A549 (cell line): ENCODE data around the gene TCN2. TPM values are rescaled to one million over a fixed set of nuclear protein-coding genes. Genes with fewer than 3 reads are reported as not detected.

ENCODE experiments used
- ATAC-seq, 2 experiments: fragments of 200-7000 bp in 1 of 2; fragments of >200 bp in 1 of 2; cut with Nextera tagmentation in 1 of 2; cut with Tn5 transposase in 1 of 2; 3 replicates each; pipeline versions ENCODE4 v1.8.0 to v1.9.1; 2018 to 2020; ENCODE audit warnings: mild to moderate bottlenecking in 1 of 2, moderate library complexity in 1 of 2
- CTCF ChIA-PET: fragments of 300-600 bp; sonication (Branson Sonifier 250); formaldehyde crosslinking; extraction: SDS; loops from one replicate; lab custom pipeline; 2021; ENCODE audit warnings: antibody characterized with exemption, inconsistent platforms; lab: Yijun Ruan, JAX
- POLR2A ChIA-PET: fragments of 350-600 bp; formaldehyde crosslinking; extraction: SDS; loops from one replicate; lab custom pipeline; 2021; ENCODE audit warnings: antibody characterized with exemption, inconsistent platforms; lab: Yijun Ruan, JAX
- DNase-seq, 2 experiments: peaks; one replicate each; pipeline versions ENCODE4 v3.0.0 to v3.0.0-alpha.2; 2011 to 2016; ENCODE audit warnings: low read depth in 1 of 2, low spot score in 1 of 2
- FAIRE-seq: peaks from 2 replicates; lab custom pipeline; 2011; peaks lifted over from hg19 to GRCh38; lab: Jason Lieb, UNC
- H3K27ac ChIP-seq, 2 experiments: fragments of >200 bp; sonication (Bioruptor Twin); formaldehyde crosslinking; 3 replicates each; pipeline ENCODE4 v1.5.1; 2016 to 2017
- H3K4me1 ChIP-seq: fragments of >200 bp; sonication (Bioruptor Twin); formaldehyde crosslinking; 3 replicates; pipeline ENCODE4 v1.6.1; 2016
- H3K4me2 ChIP-seq: fragments of >200 bp; sonication (Bioruptor Twin); formaldehyde crosslinking; 3 replicates; pipeline ENCODE4 v1.6.1; 2016
- H3K4me3 ChIP-seq: fragments of >200 bp; sonication (Bioruptor Twin); formaldehyde crosslinking; 3 replicates; pipeline ENCODE4 v1.5.1; 2016
- H3K9me3 ChIP-seq: fragments of >200 bp; sonication (Bioruptor Twin); formaldehyde crosslinking; 3 replicates; pipeline ENCODE4 v1.6.1; 2016
- BHLHE40 ChIP-seq: IDR thresholded peaks from 2 replicates; pipeline ENCODE4 v1.6.1; 2012; ENCODE audit warnings: low read depth, low read length, inconsistent platforms
- CHD4 ChIP-seq: fragments of 200-600 bp; sonication (generic); IDR thresholded peaks from 2 replicates; pipeline ENCODE4 v1.6.1; 2016; ENCODE audit warnings: antibody characterized with exemption, mild to moderate bottlenecking, borderline replicate concordance
- EHF ChIP-seq: fragments of 250-450 bp; sonication (Bioruptor Pico); IDR thresholded peaks from 2 replicates; pipeline ENCODE4 v1.5.0; 2020; ENCODE audit warnings: mild to moderate bottlenecking
- GATA3 ChIP-seq: IDR thresholded peaks from 2 replicates; pipeline ENCODE4 v1.6.1; 2012; ENCODE audit warnings: borderline replicate concordance
- HEYL ChIP-seq: fragments of 250-450 bp; sonication (Bioruptor Pico); IDR thresholded peaks from 2 replicates; pipeline ENCODE4 v1.8.0; 2021; ENCODE audit warnings: mild to moderate bottlenecking, moderate library complexity
- HOXB5 ChIP-seq: fragments of 250-450 bp; sonication (Bioruptor Pico); IDR thresholded peaks from 2 replicates; pipeline ENCODE4 v1.5.0; 2020; ENCODE audit warnings: mild to moderate bottlenecking, moderate library complexity
- KDM1A ChIP-seq: fragments of 200-600 bp; sonication (generic); IDR thresholded peaks from 2 replicates; pipeline ENCODE4 v1.6.1; 2016; ENCODE audit warnings: low read depth, mild to moderate bottlenecking
- MAFK ChIP-seq: fragments of 450-650 bp; IDR thresholded peaks from 2 replicates; pipeline ENCODE4 v1.6.1; 2014; ENCODE audit not compliant: partially characterized antibody
- MAZ ChIP-seq: fragments of 150-350 bp; IDR thresholded peaks from 2 replicates; pipeline ENCODE4 v1.6.1; 2014; ENCODE audit warnings: antibody characterized with exemption, low read depth, low read length, borderline replicate concordance
- PHF8 ChIP-seq: fragments of 200-600 bp; sonication (generic); IDR thresholded peaks from 2 replicates; pipeline ENCODE4 v1.6.1; 2016; ENCODE audit warnings: low read depth, mild to moderate bottlenecking, antibody characterized with exemption, moderate library complexity, borderline replicate concordance
- RAD21 ChIP-seq, 2 experiments: fragments of >200 bp in 1 of 2; sonication (Bioruptor Twin) in 1 of 2; formaldehyde crosslinking in 1 of 2; IDR thresholded peaks in 1 of 2; conservative IDR thresholded peaks in 1 of 2; 2 replicates in 1 of 2; 3 replicates in 1 of 2; pipeline ENCODE4 v1.6.1; 2012 to 2018; ENCODE audit warnings: inconsistent platforms in 1 of 2
- RARB ChIP-seq: fragments of 250-450 bp; sonication (Bioruptor Pico); IDR thresholded peaks from 2 replicates; pipeline ENCODE4 v1.8.0; 2021; ENCODE audit warnings: mild to moderate bottlenecking, moderate library complexity
- RCOR1 ChIP-seq: fragments of 150-350 bp; IDR thresholded peaks from 2 replicates; pipeline ENCODE4 v1.6.1; 2014; ENCODE audit warnings: antibody characterized with exemption, low read length, low read depth
- RNF2 ChIP-seq: fragments of 200-600 bp; sonication (generic); IDR thresholded peaks from 2 replicates; pipeline ENCODE4 v1.6.1; 2016; ENCODE audit warnings: low read depth, mild to moderate bottlenecking, antibody characterized with exemption, moderate library complexity, borderline replicate concordance
- SREBF2 ChIP-seq: fragments of 450-650 bp; IDR thresholded peaks from 2 replicates; pipeline ENCODE4 v1.6.1; 2014; ENCODE audit warnings: mild to moderate bottlenecking, moderate library complexity
- TFCP2L1 ChIP-seq: fragments of 250-450 bp; sonication (Bioruptor Pico); IDR thresholded peaks from 2 replicates; pipeline ENCODE4 v1.5.0; 2021; ENCODE audit warnings: mild to moderate bottlenecking
- ZC3H11A ChIP-seq: fragments of 450-650 bp; IDR thresholded peaks from 2 replicates; pipeline ENCODE4 v1.6.1; 2014; ENCODE audit warnings: antibody characterized with exemption, mild to moderate bottlenecking
- ZFP36 ChIP-seq: fragments of 450-650 bp; IDR thresholded peaks from 2 replicates; pipeline ENCODE4 v1.6.1; 2014; ENCODE audit warnings: borderline replicate concordance; ENCODE audit not compliant: partially characterized antibody
- WGBS: methylation state at CpG from one replicate; pipeline ENCODE4 v1.1.6; 2017; ENCODE audit errors: missing lambda C conversion rate; 5-methylcytosine and 5-hydroxymethylcytosine counted together
- polyA minus RNA-seq: library from RNA; depleted of rRNA, polyadenylated mRNA; stranded (reverse); fragments of >200 nt; gene quantifications from 2 replicates; pipeline ENCODE4 v1.2.3, GENCODE V29; 2011; rRNA and poly(A)+ RNA removed
- polyA plus RNA-seq, 4 experiments: library from polyadenylated mRNA; depleted of rRNA in 3 of 4; stranded (reverse); fragments of >200 nt; fragmentation: RNase III in 1 of 4; extraction: RNeasy Plus Mini Kit Qiagen cat#74134 plus additional on column Dnase treatment in 1 of 4; gene quantifications; 2 replicates in 3 of 4; 3 replicates in 1 of 4; pipeline ENCODE4 v1.2.3, GENCODE V29; 2011 to 2017
- TF ChIP-seq, protein P1 (sequence below): IDR thresholded peaks from 2 replicates; pipeline ENCODE4 v1.6.1; 2012
- TF ChIP-seq, protein P2 (sequence below): fragments of 250-450 bp; sonication (Bioruptor Pico); IDR thresholded peaks from 2 replicates; pipeline ENCODE4 v1.5.0; 2020; ENCODE audit warnings: low read depth, mild to moderate bottlenecking, moderate library complexity
- TF ChIP-seq, protein P3 (sequence below): fragments of 450-650 bp; IDR thresholded peaks from 2 replicates; pipeline ENCODE4 v1.6.1; 2014; ENCODE audit warnings: antibody characterized with exemption
- TF ChIP-seq, protein P4 (sequence below): fragments of 250-450 bp; sonication (Bioruptor Pico); IDR thresholded peaks from 2 replicates; pipeline ENCODE4 v1.5.0; 2021; ENCODE audit warnings: mild to moderate bottlenecking, moderate library complexity, borderline replicate concordance
- TF ChIP-seq, protein P5 (sequence below): fragments of 200-600 bp; sonication (generic); IDR thresholded peaks from 2 replicates; pipeline ENCODE4 v1.6.1; 2016; ENCODE audit warnings: antibody characterized with exemption, mild to moderate bottlenecking, moderate library complexity
- TF ChIP-seq, protein P6 (sequence below): fragments of >200 bp; sonication (Bioruptor Twin); formaldehyde crosslinking; IDR thresholded peaks from 3 replicates; pipeline ENCODE4 v1.5.1; 2016

The TCN2 gene
- polyA plus RNA-seq (2011; rRNA removed) (4.3 and 5.6 TPM in 2 replicates), polyA plus RNA-seq (2017; fragmentation: RNase III; extraction: RNeasy Plus Mini Kit Qiagen cat#74134 plus additional on column Dnase treatment) (3.8 to 4.2 TPM (median 3.9 TPM) in 3 replicates), polyA minus RNA-seq (7.1 and 10.1 TPM in 2 replicates)
- 2.9 and 3.6 TPM in 2 replicates for polyA plus RNA-seq (2012; cell fraction: cytosol; rRNA removed)
- polyA plus RNA-seq (2012; cell fraction: nucleus; rRNA removed), result 5.3 and 5.7 TPM in 2 replicates

DNA sequence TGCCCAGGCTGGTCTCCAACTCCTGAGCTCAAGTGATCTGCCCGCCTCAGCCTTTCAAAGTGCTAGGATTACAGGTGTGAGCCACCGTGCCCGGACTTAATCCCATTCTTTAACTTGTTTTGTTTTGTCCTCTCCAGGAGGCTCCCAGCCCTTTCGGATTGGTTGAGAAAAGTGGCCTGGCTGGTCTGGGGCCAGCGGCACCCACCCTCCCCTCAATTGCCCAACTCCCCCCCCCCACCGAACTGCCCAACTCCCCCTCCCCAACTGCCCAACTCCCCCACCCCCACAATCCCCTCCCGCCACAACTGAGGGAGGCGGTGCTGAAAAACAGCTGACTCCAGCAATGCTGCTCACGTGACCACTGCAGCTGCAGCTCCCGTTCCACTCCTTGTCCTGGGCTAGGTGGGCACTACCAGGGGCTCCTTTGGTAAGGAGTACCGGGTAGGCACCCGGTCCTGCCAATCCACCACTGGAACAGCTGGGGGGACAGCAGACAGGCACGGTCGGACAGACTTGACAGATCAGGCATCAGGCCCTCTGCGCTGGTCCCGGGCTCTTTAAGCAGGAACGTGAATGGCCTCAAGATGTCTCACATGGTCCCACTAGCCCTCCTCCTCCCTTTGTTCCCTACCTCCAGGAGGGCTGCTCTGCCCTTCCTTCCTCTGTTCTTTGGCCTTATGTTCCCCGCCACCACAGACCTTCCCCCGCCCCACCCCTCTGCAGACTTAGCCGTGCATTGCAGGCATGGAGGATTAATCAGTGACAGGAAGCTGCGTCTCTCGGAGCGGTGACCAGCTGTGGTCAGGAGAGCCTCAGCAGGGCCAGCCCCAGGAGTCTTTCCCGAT lies at the start of gene TCN2:
Gene TCN2, plus strand, starts transcription at position 720 of the 845 bp plus-strand sequence. CDS start 158 bp downstream, outside the sequence.
- DNase-seq, result peak; percentile 58 to 69
- no peaks in the 10 kb centered on the region for H3K9me3 ChIP-seq
- WGBS, result 2% methylated on average over 18 of the region's 24 CpGs
- H3K4me1 ChIP-seq, result peaks cover 32% of the 10 kb centered on the region
- peak within 1 kb of the TSS; percentile 51 for H3K4me3 ChIP-seq
- ATAC-seq, result peak; percentile 83 to 84
- POLR2A ChIA-PET, result interaction anchor here (0.6 to 1.0 kb wide), 5 partner anchors 13 to 182 kb away, joined by 3 to 5 read pairs (median 3); partner anchors contain the start of gene DUSP18
- no peak for FAIRE-seq
- H3K27ac ChIP-seq, result peak within 1 kb of the TSS; percentile 78 to 90
- CTCF ChIA-PET, result interaction anchor here (0.7 to 4.0 kb wide), 16 partner anchors 9 to 543 kb away, joined by 3 to 27 read pairs (median 4); partner anchors contain the start of gene SLC35E4
- TF ChIP-seq HEYL (CRISPR knock-in tag), result no peak
- TF ChIP-seq MAFK, result peak; percentile 68
- no peak for TF ChIP-seq RARB (CRISPR knock-in tag)
- TF ChIP-seq, protein P1, sequence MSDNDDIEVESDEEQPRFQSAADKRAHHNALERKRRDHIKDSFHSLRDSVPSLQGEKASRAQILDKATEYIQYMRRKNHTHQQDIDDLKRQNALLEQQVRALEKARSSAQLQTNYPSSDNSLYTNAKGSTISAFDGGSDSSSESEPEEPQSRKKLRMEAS, result peak; percentile 52
- TF ChIP-seq, protein P2, sequence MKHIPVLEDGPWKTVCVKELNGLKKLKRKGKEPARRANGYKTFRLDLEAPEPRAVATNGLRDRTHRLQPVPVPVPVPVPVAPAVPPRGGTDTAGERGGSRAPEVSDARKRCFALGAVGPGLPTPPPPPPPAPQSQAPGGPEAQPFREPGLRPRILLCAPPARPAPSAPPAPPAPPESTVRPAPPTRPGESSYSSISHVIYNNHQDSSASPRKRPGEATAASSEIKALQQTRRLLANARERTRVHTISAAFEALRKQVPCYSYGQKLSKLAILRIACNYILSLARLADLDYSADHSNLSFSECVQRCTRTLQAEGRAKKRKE, result no peak
- TF ChIP-seq, protein P3, sequence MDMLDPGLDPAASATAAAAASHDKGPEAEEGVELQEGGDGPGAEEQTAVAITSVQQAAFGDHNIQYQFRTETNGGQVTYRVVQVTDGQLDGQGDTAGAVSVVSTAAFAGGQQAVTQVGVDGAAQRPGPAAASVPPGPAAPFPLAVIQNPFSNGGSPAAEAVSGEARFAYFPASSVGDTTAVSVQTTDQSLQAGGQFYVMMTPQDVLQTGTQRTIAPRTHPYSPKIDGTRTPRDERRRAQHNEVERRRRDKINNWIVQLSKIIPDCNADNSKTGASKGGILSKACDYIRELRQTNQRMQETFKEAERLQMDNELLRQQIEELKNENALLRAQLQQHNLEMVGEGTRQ, result peak; percentile 89
- no peak for TF ChIP-seq SREBF2
- TF ChIP-seq, protein P4, sequence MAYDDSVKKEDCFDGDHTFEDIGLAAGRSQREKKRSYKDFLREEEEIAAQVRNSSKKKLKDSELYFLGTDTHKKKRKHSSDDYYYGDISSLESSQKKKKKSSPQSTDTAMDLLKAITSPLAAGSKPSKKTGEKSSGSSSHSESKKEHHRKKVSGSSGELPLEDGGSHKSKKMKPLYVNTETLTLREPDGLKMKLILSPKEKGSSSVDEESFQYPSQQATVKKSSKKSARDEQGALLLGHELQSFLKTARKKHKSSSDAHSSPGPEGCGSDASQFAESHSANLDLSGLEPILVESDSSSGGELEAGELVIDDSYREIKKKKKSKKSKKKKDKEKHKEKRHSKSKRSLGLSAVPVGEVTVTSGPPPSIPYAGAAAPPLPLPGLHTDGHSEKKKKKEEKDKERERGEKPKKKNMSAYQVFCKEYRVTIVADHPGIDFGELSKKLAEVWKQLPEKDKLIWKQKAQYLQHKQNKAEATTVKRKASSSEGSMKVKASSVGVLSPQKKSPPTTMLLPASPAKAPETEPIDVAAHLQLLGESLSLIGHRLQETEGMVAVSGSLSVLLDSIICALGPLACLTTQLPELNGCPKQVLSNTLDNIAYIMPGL (CRISPR knock-in tag), result no peak
- TF ChIP-seq BHLHE40, result no peak
- TF ChIP-seq RNF2, result no peak
- no peak for TF ChIP-seq HOXB5 (CRISPR knock-in tag)
- TF ChIP-seq MAZ, result no peak
- TF ChIP-seq CHD4, result no peak
- peak within 1 kb of the TSS; percentile 89 for H3K4me2 ChIP-seq

DNA sequence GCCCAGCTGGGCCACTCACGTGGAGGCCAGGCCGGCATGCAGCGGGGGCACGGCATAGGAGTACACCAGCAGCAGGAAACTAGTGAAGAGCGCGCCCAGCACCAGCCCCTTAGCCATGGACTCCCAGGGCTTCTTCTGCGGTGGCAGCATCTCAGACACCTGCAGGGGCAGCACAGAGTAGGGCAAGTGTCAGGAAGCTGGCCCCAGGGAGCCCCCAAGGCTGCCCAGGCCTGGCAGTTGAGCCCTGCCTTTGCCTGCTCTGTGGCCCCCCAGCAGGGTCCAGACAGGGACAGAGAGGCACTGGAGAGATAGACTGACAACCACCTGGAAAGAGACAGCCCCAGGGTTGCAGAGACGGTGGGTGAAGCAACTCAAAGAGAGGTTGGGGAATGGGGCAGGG lies 49.7 kb upstream of the TCN2 start:
- H3K4me2 ChIP-seq, result no peak overlapping the region
- peaks cover 26% of the 10 kb centered on the region for H3K4me1 ChIP-seq
- H3K27ac ChIP-seq, result 0 out of 6 replicates have a peak overlapping the region, but pooled peaks of 1 of the 2 experiments have one; percentile 45
- no peak for DNase-seq
- POLR2A ChIA-PET, result interaction anchor here (0.6 kb wide), 1 partner anchor 365 kb away, joined by 6 read pairs; no protein-coding TSS in a partner anchor
- 35% methylated on average over 1 of the region's 8 CpGs for WGBS
- no peak overlapping the region for H3K4me3 ChIP-seq
- no peak for FAIRE-seq
- peak; percentile 42 to 55; a peak in 3 of 6 replicates for ATAC-seq
- TF ChIP-seq ZFP36 (no peak), EHF (CRISPR knock-in tag) (no peak), RAD21 (conservative IDR thresholded peaks at IDR 0.05 in 1 of 2, IDR thresholded peaks at IDR 0.05 in 1 of 2) (no peak), TFCP2L1 (CRISPR knock-in tag) (no peak), MAFK (no peak), GATA3 (no peak), KDM1A (no peak), RCOR1 (no peak), ZC3H11A (no peak), PHF8 (no peak)
- TF ChIP-seq, protein P5, sequence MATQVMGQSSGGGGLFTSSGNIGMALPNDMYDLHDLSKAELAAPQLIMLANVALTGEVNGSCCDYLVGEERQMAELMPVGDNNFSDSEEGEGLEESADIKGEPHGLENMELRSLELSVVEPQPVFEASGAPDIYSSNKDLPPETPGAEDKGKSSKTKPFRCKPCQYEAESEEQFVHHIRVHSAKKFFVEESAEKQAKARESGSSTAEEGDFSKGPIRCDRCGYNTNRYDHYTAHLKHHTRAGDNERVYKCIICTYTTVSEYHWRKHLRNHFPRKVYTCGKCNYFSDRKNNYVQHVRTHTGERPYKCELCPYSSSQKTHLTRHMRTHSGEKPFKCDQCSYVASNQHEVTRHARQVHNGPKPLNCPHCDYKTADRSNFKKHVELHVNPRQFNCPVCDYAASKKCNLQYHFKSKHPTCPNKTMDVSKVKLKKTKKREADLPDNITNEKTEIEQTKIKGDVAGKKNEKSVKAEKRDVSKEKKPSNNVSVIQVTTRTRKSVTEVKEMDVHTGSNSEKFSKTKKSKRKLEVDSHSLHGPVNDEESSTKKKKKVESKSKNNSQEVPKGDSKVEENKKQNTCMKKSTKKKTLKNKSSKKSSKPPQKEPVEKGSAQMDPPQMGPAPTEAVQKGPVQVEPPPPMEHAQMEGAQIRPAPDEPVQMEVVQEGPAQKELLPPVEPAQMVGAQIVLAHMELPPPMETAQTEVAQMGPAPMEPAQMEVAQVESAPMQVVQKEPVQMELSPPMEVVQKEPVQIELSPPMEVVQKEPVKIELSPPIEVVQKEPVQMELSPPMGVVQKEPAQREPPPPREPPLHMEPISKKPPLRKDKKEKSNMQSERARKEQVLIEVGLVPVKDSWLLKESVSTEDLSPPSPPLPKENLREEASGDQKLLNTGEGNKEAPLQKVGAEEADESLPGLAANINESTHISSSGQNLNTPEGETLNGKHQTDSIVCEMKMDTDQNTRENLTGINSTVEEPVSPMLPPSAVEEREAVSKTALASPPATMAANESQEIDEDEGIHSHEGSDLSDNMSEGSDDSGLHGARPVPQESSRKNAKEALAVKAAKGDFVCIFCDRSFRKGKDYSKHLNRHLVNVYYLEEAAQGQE, result no peak
- TF ChIP-seq, protein P6, sequence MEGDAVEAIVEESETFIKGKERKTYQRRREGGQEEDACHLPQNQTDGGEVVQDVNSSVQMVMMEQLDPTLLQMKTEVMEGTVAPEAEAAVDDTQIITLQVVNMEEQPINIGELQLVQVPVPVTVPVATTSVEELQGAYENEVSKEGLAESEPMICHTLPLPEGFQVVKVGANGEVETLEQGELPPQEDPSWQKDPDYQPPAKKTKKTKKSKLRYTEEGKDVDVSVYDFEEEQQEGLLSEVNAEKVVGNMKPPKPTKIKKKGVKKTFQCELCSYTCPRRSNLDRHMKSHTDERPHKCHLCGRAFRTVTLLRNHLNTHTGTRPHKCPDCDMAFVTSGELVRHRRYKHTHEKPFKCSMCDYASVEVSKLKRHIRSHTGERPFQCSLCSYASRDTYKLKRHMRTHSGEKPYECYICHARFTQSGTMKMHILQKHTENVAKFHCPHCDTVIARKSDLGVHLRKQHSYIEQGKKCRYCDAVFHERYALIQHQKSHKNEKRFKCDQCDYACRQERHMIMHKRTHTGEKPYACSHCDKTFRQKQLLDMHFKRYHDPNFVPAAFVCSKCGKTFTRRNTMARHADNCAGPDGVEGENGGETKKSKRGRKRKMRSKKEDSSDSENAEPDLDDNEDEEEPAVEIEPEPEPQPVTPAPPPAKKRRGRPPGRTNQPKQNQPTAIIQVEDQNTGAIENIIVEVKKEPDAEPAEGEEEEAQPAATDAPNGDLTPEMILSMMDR, result no peak
- TF ChIP-seq, all 56 proteins: peak for 0
- CTCF ChIA-PET, result interaction anchor here (0.6 to 0.9 kb wide), 4 partner anchors 11 to 269 kb away, joined by 3 to 6 read pairs (median 3); partner anchors contain the start of gene SEC14L6
- no peaks in the 10 kb centered on the region for H3K9me3 ChIP-seq
